GM20431 (cell line): ENCODE data around the gene ARHGAP24.

ENCODE experiments used
- in situ Hi-C: fragments of 300-500 bp; cut with MseI, MboI; formaldehyde crosslinking; loops from one replicate; pipeline ENCODE4 v1.15.0; 2020; ENCODE audit warnings: low sequenced_read_pairs; ENCODE audit not compliant: unreplicated experiment

ARHGAP24 gene

GRCh38 chr4:85570388-85570787 is 95.4 kb downstream of the ARHGAP24 start:
- in situ Hi-C loops: no loop called here

GRCh38 chr4:85571008-85571407 is 96.1 kb downstream of the ARHGAP24 start:
- in situ Hi-C loops: no loop called here

- in situ Hi-C loops: no loop called here
These were observed 98.3 kb downstream of the ARHGAP24 start for GRCh38 chr4:85573270-85573669.

- in situ Hi-C loops: no loop called here
These were observed 102.4 kb downstream of the ARHGAP24 start for GRCh38 chr4:85577307-85577706.

GRCh38 chr4:85579942-85580341 is 105.0 kb downstream of the ARHGAP24 start:
- in situ Hi-C loops: no loop called here

- in situ Hi-C loops: no loop called here
These were observed 105.5 kb downstream of the ARHGAP24 start for GRCh38 chr4:85580489-85580888.

- in situ Hi-C loops: no loop called here
These were observed 113.0 kb downstream of the ARHGAP24 start for GRCh38 chr4:85587952-85588351.

- in situ Hi-C loops: no loop called here
These were observed 116.6 kb downstream of the ARHGAP24 start for GRCh38 chr4:85591406-85592098.

- in situ Hi-C loops: no loop called here
These were observed 120.3 kb downstream of the ARHGAP24 start for GRCh38 chr4:85595098-85595775.

GRCh38 chr4:85595796-85596559 is 121.0 kb downstream of the ARHGAP24 start:
- in situ Hi-C loops: no loop called here

GRCh38 chr4:85598936-85599335 is 124.0 kb downstream of the ARHGAP24 start:
- in situ Hi-C loops: no loop called here

- in situ Hi-C loops: no loop called here
These were observed 125.6 kb downstream of the ARHGAP24 start for GRCh38 chr4:85600501-85600900.

- in situ Hi-C loops: no loop called here
These were observed 128.7 kb downstream of the ARHGAP24 start for GRCh38 chr4:85603437-85604336.

GRCh38 chr4:85606505-85606904 is 131.6 kb downstream of the ARHGAP24 start:
- in situ Hi-C loops: no loop called here

GRCh38 chr4:85607624-85608023 is 132.7 kb downstream of the ARHGAP24 start:
- in situ Hi-C loops: no loop called here

- in situ Hi-C loops: no loop called here
These were observed 135.5 kb downstream of the ARHGAP24 start for GRCh38 chr4:85610450-85610849.

- in situ Hi-C loops: no loop called here
These were observed 136.7 kb downstream of the ARHGAP24 start for GRCh38 chr4:85611661-85612060.

- in situ Hi-C loops: no loop called here
These were observed 139.0 kb downstream of the ARHGAP24 start for GRCh38 chr4:85613901-85614300.

- in situ Hi-C loops: no loop called here
These were observed 141.0 kb downstream of the ARHGAP24 start for GRCh38 chr4:85615952-85616351.

GRCh38 chr4:85617202-85617601 is 142.3 kb downstream of the ARHGAP24 start:
- in situ Hi-C loops: no loop called here
